DOHH2 (cell line): ENCODE measurements around the gene HOXA5.

Experiments used
- H3F3A ChIP-seq: fragments of 200-600 bp; sonication (generic), shearing (Covaris generic); 2 replicates; pipeline ENCODE4 v1.6.0; 2016; ENCODE audit warnings: antibody characterized with exemption, mild to moderate bottlenecking; ENCODE audit not compliant: control insufficient read depth, insufficient read depth
- H3K27ac ChIP-seq: fragments of 200-600 bp; sonication (generic); 2 replicates; pipeline ENCODE4 v1.5.1; 2014; ENCODE audit warnings: low read depth, mild to moderate bottlenecking, low read length, moderate library complexity
- H3K27me3 ChIP-seq: fragments of 200-600 bp; sonication (generic); 2 replicates; pipeline ENCODE4 v1.6.1; 2014; ENCODE audit warnings: mild to moderate bottlenecking, low read length, mixed read lengths; ENCODE audit not compliant: control insufficient read depth
- H3K36me3 ChIP-seq: fragments of 200-600 bp; sonication (generic); 2 replicates; pipeline ENCODE4 v1.6.1; 2014; ENCODE audit warnings: mild to moderate bottlenecking, low read length, moderate library complexity, mixed read lengths; ENCODE audit not compliant: control insufficient read depth
- H3K4me1 ChIP-seq: fragments of 200-600 bp; sonication (generic); 2 replicates; pipeline ENCODE4 v1.6.1; 2014; ENCODE audit warnings: mild to moderate bottlenecking, low read length, mixed read lengths; ENCODE audit not compliant: control insufficient read depth
- H3K4me2 ChIP-seq: fragments of 200-600 bp; sonication (generic); 2 replicates; pipeline ENCODE4 v1.6.0; 2014; ENCODE audit warnings: mild to moderate bottlenecking, low read length, moderate library complexity
- H3K4me3 ChIP-seq: fragments of 200-600 bp; sonication (generic); 2 replicates; pipeline ENCODE4 v1.5.1; 2014; ENCODE audit warnings: mild to moderate bottlenecking, low read length, mixed read lengths
- H3K79me2 ChIP-seq: fragments of 200-600 bp; sonication (generic); 2 replicates; pipeline ENCODE4 v1.6.1; 2014; ENCODE audit warnings: mild to moderate bottlenecking, low read length, mixed read lengths; ENCODE audit not compliant: control insufficient read depth
- H3K9me2 ChIP-seq: fragments of 200-600 bp; sonication (generic); replicated peaks from 2 replicates; pipeline ENCODE4 v1.6.1; 2014; ENCODE audit warnings: mild to moderate bottlenecking, low read length, mixed read lengths; ENCODE audit not compliant: control insufficient read depth
- H3K9me3 ChIP-seq: fragments of 200-600 bp; sonication (generic); 2 replicates; pipeline ENCODE4 v1.6.1; 2014; ENCODE audit warnings: antibody characterized with exemption, low read length, mixed read lengths; ENCODE audit not compliant: control insufficient read depth, insufficient read depth
- H4K20me1 ChIP-seq: fragments of 200-600 bp; sonication (generic); 2 replicates; pipeline ENCODE4 v1.6.0; 2014; ENCODE audit warnings: low read depth, mild to moderate bottlenecking, antibody characterized with exemption, low read length, moderate library complexity; ENCODE audit not compliant: control insufficient read depth, insufficient read depth
- EZH2phosphoT487 ChIP-seq: fragments of 200-600 bp; sonication (generic); IDR thresholded peaks from 2 replicates; pipeline ENCODE4 v1.6.1; 2017; ENCODE audit warnings: borderline replicate concordance, mild to moderate bottlenecking, antibody characterized with exemption, low read length, moderate library complexity, mixed read lengths
- TF ChIP-seq, protein P1 (sequence below): fragments of 200-600 bp; sonication (generic); IDR thresholded peaks from one replicate; pipeline ENCODE4 v1.5.1; 2014; ENCODE audit warnings: antibody characterized with exemption, mild to moderate bottlenecking, low read depth, low read length; ENCODE audit not compliant: poor library complexity, severe bottlenecking

Gene HOXA5

DNA sequence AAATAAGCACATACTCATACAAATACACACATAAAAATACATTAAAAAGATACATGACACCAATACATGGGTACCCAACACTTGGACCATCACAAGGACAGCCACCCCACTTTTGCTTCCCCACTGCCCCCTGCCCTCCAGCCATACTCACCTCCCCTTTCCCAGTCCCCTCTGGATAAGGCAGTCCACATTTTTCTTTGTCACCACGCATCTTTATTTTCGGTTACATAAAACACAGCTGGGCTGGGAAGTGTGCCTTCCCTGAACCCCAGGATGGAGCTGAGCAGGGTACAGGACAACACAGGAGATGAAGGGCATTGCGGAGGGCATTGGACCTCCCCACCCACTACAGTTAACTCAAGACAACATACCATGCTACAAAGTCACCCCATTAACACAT is 10.0 kb upstream of the HOXA5 start:
- Histone ChIP-seq H4K20me1 (no peaks in the 10 kb centered on the region), H3K79me2 (no peaks in the 10 kb centered on the region), H3K9me3 (no peaks in the 10 kb centered on the region), H3K4me3 (no peak overlapping the region), H3K4me1 (peaks cover 39% of the 10 kb centered on the region), H3K9me2 (no peaks in the 10 kb centered on the region), H3K27me3 (peaks cover 71% of the 10 kb centered on the region), H3F3A (no peaks in the 10 kb centered on the region), H3K27ac (no peak overlapping the region), H3K4me2 (no peak overlapping the region), H3K36me3 (no peaks in the 10 kb centered on the region)
- TF ChIP-seq, protein P1, sequence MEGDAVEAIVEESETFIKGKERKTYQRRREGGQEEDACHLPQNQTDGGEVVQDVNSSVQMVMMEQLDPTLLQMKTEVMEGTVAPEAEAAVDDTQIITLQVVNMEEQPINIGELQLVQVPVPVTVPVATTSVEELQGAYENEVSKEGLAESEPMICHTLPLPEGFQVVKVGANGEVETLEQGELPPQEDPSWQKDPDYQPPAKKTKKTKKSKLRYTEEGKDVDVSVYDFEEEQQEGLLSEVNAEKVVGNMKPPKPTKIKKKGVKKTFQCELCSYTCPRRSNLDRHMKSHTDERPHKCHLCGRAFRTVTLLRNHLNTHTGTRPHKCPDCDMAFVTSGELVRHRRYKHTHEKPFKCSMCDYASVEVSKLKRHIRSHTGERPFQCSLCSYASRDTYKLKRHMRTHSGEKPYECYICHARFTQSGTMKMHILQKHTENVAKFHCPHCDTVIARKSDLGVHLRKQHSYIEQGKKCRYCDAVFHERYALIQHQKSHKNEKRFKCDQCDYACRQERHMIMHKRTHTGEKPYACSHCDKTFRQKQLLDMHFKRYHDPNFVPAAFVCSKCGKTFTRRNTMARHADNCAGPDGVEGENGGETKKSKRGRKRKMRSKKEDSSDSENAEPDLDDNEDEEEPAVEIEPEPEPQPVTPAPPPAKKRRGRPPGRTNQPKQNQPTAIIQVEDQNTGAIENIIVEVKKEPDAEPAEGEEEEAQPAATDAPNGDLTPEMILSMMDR: no peak

DNA sequence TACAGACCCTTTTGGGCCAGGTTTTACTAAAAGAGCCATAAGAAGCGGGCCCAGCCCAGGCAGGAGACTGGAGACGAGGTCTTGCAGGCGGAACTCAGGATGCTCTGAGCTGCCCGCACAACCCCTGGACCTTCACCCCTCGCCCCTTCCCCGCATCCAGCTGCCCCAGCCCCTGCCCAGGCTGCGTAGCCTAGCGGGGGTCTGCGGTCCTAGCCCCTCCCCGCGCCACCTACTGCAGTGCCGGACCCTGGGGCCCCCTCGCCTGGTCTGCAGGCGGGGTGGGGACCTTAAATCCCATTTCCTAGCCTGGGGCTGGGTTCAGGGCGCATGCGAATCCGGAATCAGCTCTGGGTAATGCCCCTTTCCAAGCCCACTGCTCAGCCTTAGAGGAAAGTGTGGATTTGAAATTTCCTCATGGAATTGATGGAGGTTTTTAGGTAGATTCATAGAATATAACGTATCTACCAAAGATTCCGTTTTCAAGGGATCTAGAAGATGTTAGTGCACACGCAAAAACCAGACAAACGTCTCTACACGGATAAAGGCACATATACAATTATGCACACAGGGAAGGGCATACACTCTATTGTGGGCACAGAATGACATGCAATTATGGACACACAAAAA is 9.4 kb upstream of the HOXA5 start:
- no peak for TF ChIP-seq EZH2phosphoT487
- TF ChIP-seq, protein P1: no peak
- H3K27me3 ChIP-seq: peaks cover 71% of the 10 kb centered on the region
- no peak overlapping the region for H3K4me3 ChIP-seq
- H3F3A ChIP-seq: no peaks in the 10 kb centered on the region
- H3K79me2 ChIP-seq: no peaks in the 10 kb centered on the region
- peak overlapping the region; percentile 94; the same call in 1 of the 2 replicates for H3K4me2 ChIP-seq
- H4K20me1 ChIP-seq: no peaks in the 10 kb centered on the region
- H3K9me3 ChIP-seq: no peaks in the 10 kb centered on the region
- H3K27ac ChIP-seq: no peak overlapping the region
- no peaks in the 10 kb centered on the region for H3K36me3 ChIP-seq
- H3K9me2 ChIP-seq: no peaks in the 10 kb centered on the region
- peaks cover 43% of the 10 kb centered on the region for H3K4me1 ChIP-seq

DNA sequence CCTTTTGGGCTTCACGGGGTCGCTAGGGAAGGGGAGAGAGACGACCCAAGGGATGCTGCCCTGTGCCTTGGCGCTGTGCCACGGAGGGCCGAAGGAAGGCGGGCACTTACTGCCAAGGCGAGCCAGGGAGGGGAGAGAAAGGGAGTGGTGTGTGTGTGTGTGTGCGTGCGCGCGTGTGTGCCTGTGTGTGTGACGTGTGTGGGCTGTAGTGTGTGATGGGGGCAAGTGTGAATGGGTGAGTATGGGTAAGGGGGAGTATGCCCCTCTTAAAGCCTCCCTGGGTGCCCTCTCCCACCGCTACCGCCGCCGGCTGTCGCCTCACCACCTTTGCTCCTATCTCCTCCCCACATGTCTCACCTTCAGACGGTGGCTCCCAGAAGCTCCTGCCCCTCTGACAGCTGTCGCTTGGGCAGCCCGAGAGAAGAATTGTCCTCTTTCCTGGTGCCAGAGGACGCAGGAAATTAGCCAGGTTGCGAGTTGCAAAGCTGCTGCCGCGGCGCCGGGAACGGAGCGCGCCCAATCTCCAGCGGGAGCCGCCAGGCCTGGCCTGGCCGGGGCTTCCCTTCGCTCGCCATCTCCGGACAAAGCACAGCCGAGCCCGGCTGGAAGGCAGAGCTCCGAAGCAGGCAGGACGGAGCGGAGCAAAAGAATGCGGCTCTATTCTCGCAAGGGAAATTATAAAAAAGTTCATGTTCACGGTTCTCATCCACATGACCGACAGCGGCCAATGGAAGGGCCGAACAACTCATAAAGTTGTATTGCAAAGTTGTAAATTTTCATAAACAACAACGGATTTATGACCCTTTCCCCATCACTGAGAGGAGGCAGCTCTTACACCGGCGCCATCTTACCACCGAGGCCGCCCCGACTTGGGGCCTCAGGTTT is 8.7 kb upstream of the HOXA5 start, which contains the start of gene HOXA3:
Gene HOXA3 (minus strand): TSS at position 653 of the 885 bp plus-strand sequence. CDS start 41,943 bp downstream, outside the sequence.
- no peaks in the 10 kb centered on the region for H4K20me1 ChIP-seq
- no peaks in the 10 kb centered on the region for H3K9me3 ChIP-seq
- no peaks in the 10 kb centered on the region for H3K36me3 ChIP-seq
- peak within 1 kb of the TSS; percentile 94 for H3K4me2 ChIP-seq
- no peaks in the 10 kb centered on the region for H3K79me2 ChIP-seq
- H3K4me3 ChIP-seq: peak within 1 kb of the TSS; percentile 77
- H3F3A ChIP-seq: no peaks in the 10 kb centered on the region
- TF ChIP-seq, protein P1: no peak
- peak; percentile 58 for TF ChIP-seq EZH2phosphoT487
- peaks cover 50% of the 10 kb centered on the region for H3K4me1 ChIP-seq
- H3K27ac ChIP-seq: no peak within 1 kb of the TSS
- no peaks in the 10 kb centered on the region for H3K9me2 ChIP-seq
- H3K27me3 ChIP-seq: peaks cover 70% of the 10 kb centered on the region
